ENCODE measurements around the gene SLC12A5. TPM values are rescaled to one million over a fixed set of nuclear protein-coding genes. Genes with fewer than 3 reads are reported as not detected.

Gene SLC12A5
- total RNA-seq, 1 experiment from 2014 or later: 4.3 TPM

DNA sequence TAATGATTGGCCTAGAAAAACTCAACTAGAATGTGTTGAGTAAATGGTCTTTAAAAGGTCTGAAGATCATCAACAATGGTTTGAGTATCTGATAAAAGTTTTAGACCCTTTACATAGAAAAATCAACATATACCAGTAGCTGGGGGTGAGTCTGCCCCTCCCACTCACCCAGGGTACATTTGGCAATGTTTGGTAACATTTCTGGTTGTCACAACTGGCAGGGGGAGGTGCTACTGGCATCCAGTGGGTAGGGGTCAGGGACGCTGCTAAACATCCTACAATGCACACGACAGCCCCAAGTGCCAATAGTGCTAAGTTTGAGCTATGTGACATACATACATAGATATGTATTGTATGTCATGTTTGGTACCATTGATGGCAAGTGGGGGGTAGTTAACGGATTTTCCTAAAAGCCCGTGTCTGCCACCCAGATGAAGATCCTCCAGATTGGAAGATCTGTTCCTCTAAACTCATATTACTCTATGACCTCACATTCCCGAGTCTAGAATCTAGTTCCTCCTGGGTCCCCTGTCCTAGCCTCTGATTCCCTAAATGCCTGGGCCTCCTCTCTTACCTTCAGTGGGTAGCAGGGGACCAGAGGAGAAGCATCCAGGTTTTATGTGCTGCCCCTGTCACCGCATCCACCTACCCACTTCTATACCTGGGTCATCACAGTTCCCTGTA is 22.9 kb upstream of the SLC12A5 start:
- DNase-seq (ENCODE audit: low spot score): no peak

DNA sequence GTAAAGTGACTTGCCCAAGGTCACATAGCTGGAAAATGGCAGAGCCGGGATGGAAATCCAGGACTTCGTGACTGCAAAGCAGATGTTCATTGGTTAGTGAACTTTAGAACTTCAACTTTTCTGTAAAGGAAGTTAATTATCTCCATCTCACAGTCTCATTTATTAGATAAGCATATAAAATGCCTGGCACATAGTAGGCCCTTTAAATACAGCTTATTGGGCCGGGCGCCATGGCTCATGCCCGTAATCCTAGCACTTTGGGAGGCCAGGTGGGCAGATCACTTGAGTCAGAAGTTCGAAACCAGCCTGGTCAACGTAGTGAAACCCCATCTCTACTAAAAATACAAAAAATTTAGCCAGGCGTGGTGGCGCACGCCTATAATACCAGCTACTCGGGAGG is 22.1 kb upstream of the SLC12A5 start:
- DNase-seq (ENCODE audit: low spot score): no peak

GRCh38 chr20:46007671-46008070 is 21.3 kb upstream of the SLC12A5 start:
- DNase-seq (ENCODE audit: low spot score): no peak

DNA sequence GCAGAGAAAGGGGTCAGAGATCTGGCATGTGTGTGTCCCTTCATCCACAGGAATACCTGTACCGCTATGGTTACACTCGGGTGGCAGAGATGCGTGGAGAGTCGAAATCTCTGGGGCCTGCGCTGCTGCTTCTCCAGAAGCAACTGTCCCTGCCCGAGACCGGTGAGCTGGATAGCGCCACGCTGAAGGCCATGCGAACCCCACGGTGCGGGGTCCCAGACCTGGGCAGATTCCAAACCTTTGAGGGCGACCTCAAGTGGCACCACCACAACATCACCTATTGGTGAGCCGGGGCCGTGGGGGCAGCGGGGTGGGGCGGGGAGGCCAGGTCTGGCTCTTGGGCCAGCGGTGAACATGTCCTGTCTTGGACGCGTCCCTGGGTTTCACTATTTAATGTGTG is 19.2 kb upstream of the SLC12A5 start:
- no peak for DNase-seq (ENCODE audit: low spot score)

DNA sequence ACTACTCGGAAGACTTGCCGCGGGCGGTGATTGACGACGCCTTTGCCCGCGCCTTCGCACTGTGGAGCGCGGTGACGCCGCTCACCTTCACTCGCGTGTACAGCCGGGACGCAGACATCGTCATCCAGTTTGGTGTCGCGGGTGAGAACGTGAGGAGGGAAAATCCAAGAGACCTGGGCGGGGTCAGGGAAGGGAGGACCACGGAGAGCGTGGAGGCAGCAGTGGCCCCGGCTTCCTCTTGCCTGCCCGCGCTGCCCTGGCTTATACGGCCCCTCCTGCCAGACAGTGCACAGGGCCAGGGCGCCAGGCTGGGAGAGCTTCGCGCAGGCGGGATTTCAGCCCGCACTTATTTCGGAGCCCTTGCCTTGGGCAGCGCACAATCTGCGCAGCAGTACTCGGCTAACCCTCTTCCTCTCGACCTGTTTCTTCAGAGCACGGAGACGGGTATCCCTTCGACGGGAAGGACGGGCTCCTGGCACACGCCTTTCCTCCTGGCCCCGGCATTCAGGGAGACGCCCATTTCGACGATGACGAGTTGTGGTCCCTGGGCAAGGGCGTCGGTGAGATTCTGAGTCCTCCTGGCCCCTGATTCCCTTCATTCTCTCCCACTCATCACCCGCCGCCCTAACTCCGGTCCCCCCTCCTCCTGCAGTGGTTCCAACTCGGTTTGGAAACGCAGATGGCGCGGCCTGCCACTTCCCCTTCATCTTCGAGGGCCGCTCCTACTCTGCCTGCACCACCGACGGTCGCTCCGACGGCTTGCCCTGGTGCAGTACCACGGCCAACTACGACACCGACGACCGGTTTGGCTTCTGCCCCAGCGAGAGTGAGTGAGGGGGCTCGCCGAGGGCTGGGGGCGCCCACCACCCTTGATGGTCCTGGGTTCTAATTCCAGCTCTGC is 18.3 kb upstream of the SLC12A5 start:
- no peak for DNase-seq (ENCODE audit: low spot score)

GRCh38 chr20:46011631-46012482 is 17.2 kb upstream of the SLC12A5 start:
- no peak for DNase-seq (ENCODE audit: low spot score)

DNA sequence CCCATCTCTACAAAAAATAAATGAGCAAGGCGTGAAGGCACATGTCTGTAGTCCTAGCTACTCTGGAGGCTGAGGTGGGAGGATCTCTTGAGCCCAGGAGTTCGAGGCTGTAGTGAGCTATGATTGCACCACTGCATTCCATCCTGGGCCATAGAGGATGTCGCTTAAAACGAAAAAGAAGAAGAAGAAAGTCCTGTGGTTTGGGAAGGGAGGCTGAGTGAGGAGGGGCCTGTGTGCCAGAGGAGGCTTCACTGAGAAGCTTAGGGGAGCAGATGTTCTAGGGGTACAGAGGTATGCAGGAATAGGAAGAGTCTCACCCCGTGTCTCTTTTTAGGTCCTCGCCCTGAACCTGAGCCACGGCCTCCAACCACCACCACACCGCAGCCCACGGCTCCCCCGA is 16.1 kb upstream of the SLC12A5 start:
- no peak for DNase-seq (ENCODE audit: low spot score)

DNA sequence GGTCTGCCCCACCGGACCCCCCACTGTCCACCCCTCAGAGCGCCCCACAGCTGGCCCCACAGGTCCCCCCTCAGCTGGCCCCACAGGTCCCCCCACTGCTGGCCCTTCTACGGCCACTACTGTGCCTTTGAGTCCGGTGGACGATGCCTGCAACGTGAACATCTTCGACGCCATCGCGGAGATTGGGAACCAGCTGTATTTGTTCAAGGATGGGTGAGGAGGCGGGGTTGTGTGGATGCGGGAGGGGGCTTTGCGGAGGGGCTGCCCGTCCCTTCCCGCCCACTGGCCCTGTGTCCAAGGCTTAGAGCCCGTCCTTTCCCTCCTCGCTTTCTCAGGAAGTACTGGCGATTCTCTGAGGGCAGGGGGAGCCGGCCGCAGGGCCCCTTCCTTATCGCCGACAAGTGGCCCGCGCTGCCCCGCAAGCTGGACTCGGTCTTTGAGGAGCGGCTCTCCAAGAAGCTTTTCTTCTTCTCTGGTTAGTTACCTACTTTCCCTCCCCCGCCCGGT is 15.6 kb upstream of the SLC12A5 start:
- DNase-seq (ENCODE audit: low spot score): no peak

DNA sequence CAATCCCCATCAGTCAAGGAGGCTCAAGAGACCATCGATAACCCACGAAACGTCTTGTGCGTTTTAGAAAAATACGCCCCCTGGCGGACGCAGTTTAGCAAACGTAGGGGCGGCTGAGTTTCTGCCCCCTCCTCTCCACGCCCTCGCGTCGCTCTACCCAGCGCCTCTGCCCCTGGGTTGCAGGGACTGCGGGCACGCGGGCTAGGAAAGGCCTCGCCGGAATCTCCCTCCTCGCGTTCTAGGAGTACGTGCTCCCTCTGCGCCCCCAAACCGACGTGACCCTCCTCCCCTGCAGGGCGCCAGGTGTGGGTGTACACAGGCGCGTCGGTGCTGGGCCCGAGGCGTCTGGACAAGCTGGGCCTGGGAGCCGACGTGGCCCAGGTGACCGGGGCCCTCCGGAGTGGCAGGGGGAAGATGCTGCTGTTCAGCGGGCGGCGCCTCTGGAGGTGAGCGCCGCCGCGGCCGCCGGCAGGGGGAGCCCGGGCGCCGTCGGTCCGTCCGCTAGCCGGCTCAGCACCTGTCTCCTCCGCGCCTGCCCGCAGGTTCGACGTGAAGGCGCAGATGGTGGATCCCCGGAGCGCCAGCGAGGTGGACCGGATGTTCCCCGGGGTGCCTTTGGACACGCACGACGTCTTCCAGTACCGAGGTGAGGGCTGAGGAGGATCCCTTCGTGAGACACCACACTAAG is 15.0 kb upstream of the SLC12A5 start:
- DNase-seq (ENCODE audit: low spot score): no peak

DNA sequence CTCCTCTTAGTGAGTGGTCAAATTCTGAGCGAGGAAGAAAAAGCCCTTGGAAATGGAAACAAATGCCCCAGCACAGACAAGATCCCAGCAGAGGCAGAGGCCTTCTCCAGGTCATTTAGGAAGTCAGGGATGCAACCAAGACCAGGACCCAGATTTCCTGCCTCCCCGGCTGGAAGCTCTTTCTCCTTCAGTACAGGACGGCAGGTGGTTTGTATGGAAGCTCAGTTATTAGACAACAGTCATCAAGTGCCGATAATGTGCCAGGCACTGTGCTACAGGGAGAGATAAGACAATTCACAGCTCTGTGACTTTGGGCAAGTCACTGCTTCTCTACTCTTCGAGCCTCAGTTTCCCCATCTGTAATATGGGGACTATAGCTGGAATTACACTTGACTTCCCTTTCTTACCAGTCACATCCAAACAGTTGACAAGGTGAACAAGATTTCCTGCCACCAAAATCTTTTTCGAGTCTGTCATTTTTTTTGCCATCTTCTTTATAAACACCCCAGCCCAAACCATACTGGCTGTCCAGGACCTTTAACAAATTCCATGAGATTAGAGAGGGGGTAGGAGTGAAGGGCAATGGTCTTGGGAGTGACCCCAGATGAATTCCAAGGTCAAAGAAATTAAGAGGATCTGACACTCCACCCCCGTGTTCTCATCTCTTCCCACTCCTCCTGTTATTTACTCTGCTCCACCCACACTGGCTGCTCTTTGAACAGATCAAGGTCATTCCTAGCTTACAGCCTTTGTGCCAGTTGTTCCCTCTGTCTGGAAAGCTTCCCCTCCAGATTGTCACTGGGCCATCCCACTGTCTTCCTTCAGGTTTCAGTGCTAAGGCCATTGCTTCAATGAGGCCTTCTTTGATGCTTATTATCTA is 14.3 kb upstream of the SLC12A5 start:
- DNase-seq (ENCODE audit: low spot score): no peak

- no peak for DNase-seq (ENCODE audit: low spot score)
Measured at GRCh38 chr20:46017272-46017671, 11.7 kb upstream of the SLC12A5 start.

DNA sequence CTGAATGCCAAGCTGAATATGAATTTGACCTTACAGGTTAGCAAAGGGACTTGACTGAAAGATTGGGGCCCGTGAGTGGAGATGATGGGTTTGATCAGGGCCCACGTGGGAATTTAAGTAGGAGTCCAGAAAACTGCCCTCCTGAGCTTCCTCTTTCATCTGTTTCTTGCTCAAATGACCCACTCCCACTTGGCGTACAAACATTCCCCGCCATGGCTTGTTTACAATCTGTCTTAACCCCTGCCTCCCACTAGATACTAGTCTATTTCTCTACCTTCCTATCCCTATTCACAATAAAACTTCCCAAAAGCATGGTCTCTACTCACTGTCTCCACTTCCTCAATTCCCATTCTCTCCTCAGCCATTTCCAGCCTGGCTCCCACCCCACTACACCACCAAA is 10.9 kb upstream of the SLC12A5 start:
- no peak for DNase-seq (ENCODE audit: low spot score)

GRCh38 chr20:46018611-46019010 is 10.4 kb upstream of the SLC12A5 start:
- no peak for DNase-seq (ENCODE audit: low spot score)

- DNase-seq (ENCODE audit: low spot score): no peak
Measured at GRCh38 chr20:46020555-46020954, 8.5 kb upstream of the SLC12A5 start.

GRCh38 chr20:46021361-46022359 is 7.4 kb upstream of the SLC12A5 start:
- DNase-seq (ENCODE audit: low spot score): no peak

- no peak for DNase-seq (ENCODE audit: low spot score)
Measured at GRCh38 chr20:46022411-46023147, 6.4 kb upstream of the SLC12A5 start.

DNA sequence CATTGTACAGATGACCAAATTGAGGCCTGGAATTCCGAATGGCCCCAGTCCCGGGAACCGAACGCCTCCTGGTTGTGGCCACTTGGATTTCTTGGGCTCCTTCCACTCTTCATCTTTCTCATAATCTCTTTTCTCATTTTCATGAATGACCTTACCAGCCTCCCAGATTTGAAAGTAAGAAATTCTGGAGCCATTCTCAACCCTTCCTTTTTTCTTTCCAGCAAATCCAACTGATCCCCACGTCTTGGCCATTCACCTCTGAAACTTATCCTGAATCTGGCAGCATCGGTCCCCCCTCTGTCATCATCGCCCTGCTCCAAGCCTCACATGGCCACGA is 5.9 kb upstream of the SLC12A5 start:
- DNase-seq (ENCODE audit: low spot score): no peak

DNA sequence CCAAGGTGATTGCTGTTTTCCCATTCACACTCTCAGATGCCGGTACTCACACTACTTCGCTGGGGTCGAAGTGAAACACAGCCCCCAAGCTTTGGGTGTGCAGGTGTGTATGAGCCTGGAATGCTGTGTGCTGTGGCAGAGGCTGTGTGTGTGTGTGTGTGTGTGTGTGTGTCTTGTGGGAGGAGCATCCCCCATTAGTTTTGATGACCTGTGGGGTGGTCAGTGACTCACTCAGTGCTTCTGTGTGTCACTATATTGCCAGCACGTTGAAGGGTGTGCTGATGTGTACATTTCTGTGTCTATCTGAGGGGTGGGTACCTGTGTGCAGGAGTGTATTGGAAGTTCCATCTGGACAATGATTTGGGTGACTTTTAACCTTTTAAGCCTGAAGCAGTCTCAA is 5.0 kb upstream of the SLC12A5 start:
- DNase-seq (ENCODE audit: low spot score): no peak

DNA sequence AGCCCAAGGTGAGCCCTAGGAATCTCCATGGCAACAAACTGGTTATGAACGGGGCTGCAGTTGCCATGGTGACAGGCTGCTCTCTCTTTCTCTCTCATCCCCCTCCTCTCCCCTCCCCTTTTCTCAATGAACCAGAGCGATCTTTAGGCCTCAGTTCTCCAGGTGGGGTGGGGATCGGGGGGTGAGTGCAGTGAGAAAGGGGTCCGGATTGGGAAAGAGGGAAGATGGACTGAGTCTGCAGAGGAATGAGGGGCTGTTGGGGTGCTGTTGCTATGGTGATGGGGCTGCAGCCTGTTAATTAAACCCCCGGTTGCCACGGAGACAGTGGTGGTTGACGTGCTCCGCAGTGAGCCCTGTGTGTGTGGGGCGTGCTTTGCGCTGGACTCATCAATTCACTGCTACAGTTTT is 3.6 kb upstream of the SLC12A5 start:
- no peak for DNase-seq (ENCODE audit: low spot score)

Data from H4 (cell line).